Esophagus squamous epithelium (tissue), 4 donors: ENCODE results near the gene LY86.

Experiments
- POLR2A ChIP-seq, 4 donors: fragments of 450-650 bp; IDR thresholded peaks; one replicate each; pipeline ENCODE4 v1.6.1; 2017; ENCODE audit warnings: antibody characterized with exemption in 4 of 4, mild to moderate bottlenecking in 4 of 4, moderate library complexity in 3 of 4
- TF ChIP-seq, protein P1 (sequence below), 6 experiments: fragments of 450-650 bp in 4 of 6; fragments of 200-600 bp in 2 of 6; sonication (generic) in 2 of 6; IDR thresholded peaks; one replicate each; pipeline ENCODE4 v1.5.1; 2016 to 2019; ENCODE audit warnings: antibody characterized with exemption in 6 of 6, mild to moderate bottlenecking in 4 of 6, moderate library complexity in 4 of 6

DNA sequence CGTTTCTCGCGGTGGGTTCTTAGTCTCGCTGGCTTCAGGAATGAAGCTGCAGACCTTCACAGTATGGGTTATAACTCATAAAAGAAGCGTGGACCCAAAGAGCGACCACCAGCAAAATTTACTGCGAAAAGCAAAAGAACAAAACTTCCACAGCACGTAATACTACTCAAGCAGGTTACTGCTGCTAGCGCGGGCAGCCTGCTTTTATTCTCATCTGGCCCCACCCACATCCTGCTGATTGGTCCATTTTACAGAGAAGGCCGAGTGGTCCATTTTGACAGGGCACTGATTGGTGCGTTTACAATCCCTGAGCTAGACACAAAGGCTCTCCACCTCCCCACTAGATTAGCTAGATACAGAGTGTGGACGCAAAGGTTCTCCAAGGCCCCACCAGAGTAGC lies 17.4 kb downstream of the LY86 start:
- TF ChIP-seq, protein P1, sequence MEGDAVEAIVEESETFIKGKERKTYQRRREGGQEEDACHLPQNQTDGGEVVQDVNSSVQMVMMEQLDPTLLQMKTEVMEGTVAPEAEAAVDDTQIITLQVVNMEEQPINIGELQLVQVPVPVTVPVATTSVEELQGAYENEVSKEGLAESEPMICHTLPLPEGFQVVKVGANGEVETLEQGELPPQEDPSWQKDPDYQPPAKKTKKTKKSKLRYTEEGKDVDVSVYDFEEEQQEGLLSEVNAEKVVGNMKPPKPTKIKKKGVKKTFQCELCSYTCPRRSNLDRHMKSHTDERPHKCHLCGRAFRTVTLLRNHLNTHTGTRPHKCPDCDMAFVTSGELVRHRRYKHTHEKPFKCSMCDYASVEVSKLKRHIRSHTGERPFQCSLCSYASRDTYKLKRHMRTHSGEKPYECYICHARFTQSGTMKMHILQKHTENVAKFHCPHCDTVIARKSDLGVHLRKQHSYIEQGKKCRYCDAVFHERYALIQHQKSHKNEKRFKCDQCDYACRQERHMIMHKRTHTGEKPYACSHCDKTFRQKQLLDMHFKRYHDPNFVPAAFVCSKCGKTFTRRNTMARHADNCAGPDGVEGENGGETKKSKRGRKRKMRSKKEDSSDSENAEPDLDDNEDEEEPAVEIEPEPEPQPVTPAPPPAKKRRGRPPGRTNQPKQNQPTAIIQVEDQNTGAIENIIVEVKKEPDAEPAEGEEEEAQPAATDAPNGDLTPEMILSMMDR (IDR thresholded peaks at IDR 0.05), result no peak
- TF ChIP-seq POLR2A (IDR thresholded peaks at IDR 0.05), result no peak
